ENCODE results near the gene DECR2.

DNA sequence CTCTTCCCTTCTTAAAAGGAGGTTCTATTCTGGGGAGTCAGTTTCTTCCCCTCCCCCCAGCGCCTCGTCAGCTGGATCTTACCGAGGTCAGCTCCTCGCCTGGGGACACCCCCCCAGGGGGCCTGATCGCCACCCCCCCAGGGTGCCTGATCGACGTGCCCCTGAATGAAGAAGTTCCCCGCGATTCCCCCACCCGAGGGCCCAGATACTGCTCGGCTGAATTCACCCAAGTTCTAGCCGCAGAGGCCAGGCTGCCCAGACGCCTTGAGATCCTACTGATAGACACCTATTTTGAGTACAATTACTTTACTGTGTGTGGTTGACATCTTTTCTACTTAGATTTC, 25.2 kb downstream of the DECR2 start:
- TF ChIP-seq, protein P1, sequence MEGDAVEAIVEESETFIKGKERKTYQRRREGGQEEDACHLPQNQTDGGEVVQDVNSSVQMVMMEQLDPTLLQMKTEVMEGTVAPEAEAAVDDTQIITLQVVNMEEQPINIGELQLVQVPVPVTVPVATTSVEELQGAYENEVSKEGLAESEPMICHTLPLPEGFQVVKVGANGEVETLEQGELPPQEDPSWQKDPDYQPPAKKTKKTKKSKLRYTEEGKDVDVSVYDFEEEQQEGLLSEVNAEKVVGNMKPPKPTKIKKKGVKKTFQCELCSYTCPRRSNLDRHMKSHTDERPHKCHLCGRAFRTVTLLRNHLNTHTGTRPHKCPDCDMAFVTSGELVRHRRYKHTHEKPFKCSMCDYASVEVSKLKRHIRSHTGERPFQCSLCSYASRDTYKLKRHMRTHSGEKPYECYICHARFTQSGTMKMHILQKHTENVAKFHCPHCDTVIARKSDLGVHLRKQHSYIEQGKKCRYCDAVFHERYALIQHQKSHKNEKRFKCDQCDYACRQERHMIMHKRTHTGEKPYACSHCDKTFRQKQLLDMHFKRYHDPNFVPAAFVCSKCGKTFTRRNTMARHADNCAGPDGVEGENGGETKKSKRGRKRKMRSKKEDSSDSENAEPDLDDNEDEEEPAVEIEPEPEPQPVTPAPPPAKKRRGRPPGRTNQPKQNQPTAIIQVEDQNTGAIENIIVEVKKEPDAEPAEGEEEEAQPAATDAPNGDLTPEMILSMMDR (conservative IDR thresholded peaks at IDR 0.05; ENCODE audit: low read length): no peak
- no peak for TF ChIP-seq EZH2phosphoT487 (IDR thresholded peaks at IDR 0.05; ENCODE audit: borderline replicate concordance)

Data from Loucy (cell line).